ENCODE results near the gene GMDS.

- TF ChIP-seq, protein P1, sequence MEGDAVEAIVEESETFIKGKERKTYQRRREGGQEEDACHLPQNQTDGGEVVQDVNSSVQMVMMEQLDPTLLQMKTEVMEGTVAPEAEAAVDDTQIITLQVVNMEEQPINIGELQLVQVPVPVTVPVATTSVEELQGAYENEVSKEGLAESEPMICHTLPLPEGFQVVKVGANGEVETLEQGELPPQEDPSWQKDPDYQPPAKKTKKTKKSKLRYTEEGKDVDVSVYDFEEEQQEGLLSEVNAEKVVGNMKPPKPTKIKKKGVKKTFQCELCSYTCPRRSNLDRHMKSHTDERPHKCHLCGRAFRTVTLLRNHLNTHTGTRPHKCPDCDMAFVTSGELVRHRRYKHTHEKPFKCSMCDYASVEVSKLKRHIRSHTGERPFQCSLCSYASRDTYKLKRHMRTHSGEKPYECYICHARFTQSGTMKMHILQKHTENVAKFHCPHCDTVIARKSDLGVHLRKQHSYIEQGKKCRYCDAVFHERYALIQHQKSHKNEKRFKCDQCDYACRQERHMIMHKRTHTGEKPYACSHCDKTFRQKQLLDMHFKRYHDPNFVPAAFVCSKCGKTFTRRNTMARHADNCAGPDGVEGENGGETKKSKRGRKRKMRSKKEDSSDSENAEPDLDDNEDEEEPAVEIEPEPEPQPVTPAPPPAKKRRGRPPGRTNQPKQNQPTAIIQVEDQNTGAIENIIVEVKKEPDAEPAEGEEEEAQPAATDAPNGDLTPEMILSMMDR (IDR thresholded peaks at IDR 0.05 in 4 of 5, conservative IDR thresholded peaks at IDR 0.05 in 1 of 5): no peak
- TF ChIP-seq POLR2A (IDR thresholded peaks at IDR 0.05): no peak
These were observed 653.5 kb downstream of the GMDS start for GRCh38 chr6:1591926-1592325.

Data from gastrocnemius medialis (tissue), 4 donors.